Esophagus squamous epithelium (tissue), 4 donors: ENCODE data around the gene PEDS1.
A peak's percentile ranks its signal among the peaks of the same experiment; 100 is the strongest.

ENCODE experiments used
- CTCF ChIP-seq, 6 experiments: fragments of 450-650 bp in 4 of 6; fragments of 200-600 bp in 2 of 6; sonication (generic) in 2 of 6; IDR thresholded peaks; one replicate each; pipeline ENCODE4 v1.5.1; 2016 to 2019; ENCODE audit warnings: antibody characterized with exemption in 6 of 6, mild to moderate bottlenecking in 4 of 6, moderate library complexity in 4 of 6
- POLR2A ChIP-seq, 4 donors: fragments of 450-650 bp; IDR thresholded peaks; one replicate each; pipeline ENCODE4 v1.6.1; 2017; ENCODE audit warnings: antibody characterized with exemption in 4 of 4, mild to moderate bottlenecking in 4 of 4, moderate library complexity in 3 of 4

GRCh38 chr20:50120935-50121693 is 32.4 kb downstream of the PEDS1 start:
- peak; percentile 55 to 95 (median 92) for TF ChIP-seq CTCF (IDR thresholded peaks at IDR 0.05)
- no peak for TF ChIP-seq POLR2A (IDR thresholded peaks at IDR 0.05)
